Measurements from ENCODE around the gene RAN.

RAN gene

GRCh38 chr12:130849561-130850417, 22.1 kb upstream of the RAN start:
- no peak overlapping the region for H3K4me3 ChIP-seq (ENCODE audit: low read depth, low read length)
- DNase-seq (ENCODE audit: low read depth), result no peak
- no peak for TF ChIP-seq CTCF (IDR thresholded peaks at IDR 0.05; ENCODE audit: insufficient read depth, low read depth, low read length, missing control alignments)

DNA sequence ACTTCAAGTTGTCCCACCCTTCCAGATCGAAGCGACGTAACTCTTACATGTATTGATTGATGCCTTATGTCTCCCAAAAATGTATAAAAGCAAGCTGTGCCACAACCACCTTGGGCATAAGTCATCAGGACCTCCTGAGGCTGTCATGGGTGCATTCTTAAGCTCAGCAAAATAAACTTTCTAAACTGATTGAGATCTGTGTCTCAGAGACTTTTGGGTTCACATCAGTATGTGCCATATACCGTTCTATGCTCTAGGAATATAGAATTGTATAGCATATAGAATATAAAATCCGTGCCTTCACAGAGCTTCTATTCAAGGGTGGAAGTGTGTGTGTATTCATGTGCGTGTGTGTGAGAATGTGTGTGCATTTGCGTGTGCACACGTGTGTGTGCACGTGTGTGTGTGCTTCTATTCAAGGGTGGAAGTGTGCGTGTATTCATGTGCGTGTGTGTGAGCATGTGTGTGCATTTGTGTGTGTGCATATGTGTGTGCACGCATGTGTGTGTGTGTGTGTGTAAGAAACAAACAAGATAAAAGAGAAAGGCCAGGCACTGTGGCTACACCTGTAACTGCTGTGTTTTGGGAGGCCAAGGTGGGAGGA, 21.3 kb upstream of the RAN start:
- TF ChIP-seq CTCF (IDR thresholded peaks at IDR 0.05; ENCODE audit: insufficient read depth, low read depth, low read length, missing control alignments), result no peak
- DNase-seq (ENCODE audit: low read depth), result no peak
- no peak overlapping the region for H3K4me3 ChIP-seq (ENCODE audit: low read depth, low read length)

- no peak overlapping the region for H3K4me3 ChIP-seq (ENCODE audit: low read depth, low read length)
- DNase-seq (ENCODE audit: low read depth), result no peak
- TF ChIP-seq CTCF (IDR thresholded peaks at IDR 0.05; ENCODE audit: insufficient read depth, low read depth, low read length, missing control alignments), result no peak
Measured at GRCh38 chr12:130856088-130856487, 15.8 kb upstream of the RAN start.

DNA sequence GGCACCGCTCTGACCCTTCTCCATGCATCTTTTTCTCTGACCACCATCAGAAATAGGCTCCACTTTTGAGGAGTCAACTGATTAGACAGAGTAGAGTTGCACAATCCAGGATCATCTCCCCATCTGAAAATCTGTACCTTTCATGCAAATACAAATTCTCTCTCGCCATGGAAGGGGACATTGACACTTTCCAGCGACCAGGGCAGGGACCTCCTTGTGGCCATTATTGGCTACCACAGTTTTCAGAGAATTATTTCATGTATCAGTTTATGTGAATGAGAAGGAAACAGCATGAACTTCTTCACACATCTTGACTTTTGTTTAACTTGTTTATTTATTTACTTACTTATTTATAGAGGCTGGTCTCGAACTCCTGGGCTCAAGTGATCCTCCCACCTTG, 13.8 kb upstream of the RAN start:
- no peak overlapping the region for H3K4me3 ChIP-seq (ENCODE audit: low read depth, low read length)
- no peak for DNase-seq (ENCODE audit: low read depth)
- TF ChIP-seq CTCF (IDR thresholded peaks at IDR 0.05; ENCODE audit: insufficient read depth, low read depth, low read length, missing control alignments), result no peak

DNA sequence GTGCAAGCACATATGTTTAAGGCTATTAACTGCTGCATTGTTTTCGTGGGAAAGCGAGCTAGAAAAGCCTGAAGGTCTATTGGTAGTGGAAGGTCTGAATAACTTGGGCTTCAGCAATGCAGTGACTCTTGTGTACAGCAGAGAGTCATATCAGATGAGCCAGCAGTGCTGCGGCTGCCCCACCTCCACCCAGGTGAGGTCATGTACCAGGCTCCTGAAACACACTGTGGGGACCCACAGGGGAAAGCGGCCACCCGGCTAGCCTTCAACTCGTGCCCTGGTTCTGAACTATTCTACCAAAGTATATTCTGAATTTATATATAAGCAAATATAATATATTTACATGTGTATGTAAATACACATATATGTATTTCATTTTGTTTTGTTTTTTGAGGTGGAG, 12.7 kb upstream of the RAN start:
- no peak for DNase-seq (ENCODE audit: low read depth)
- H3K4me3 ChIP-seq (ENCODE audit: low read depth, low read length), result no peak overlapping the region
- TF ChIP-seq CTCF (IDR thresholded peaks at IDR 0.05; ENCODE audit: insufficient read depth, low read depth, low read length, missing control alignments), result no peak

GRCh38 chr12:130860311-130860710, 11.6 kb upstream of the RAN start:
- no peak for TF ChIP-seq CTCF (IDR thresholded peaks at IDR 0.05; ENCODE audit: insufficient read depth, low read depth, low read length, missing control alignments)
- H3K4me3 ChIP-seq (ENCODE audit: low read depth, low read length), result no peak overlapping the region
- no peak for DNase-seq (ENCODE audit: low read depth)

Measured in GM12865 (cell line).